ENCODE results near the gene TMEM125.

Gene TMEM125

DNA sequence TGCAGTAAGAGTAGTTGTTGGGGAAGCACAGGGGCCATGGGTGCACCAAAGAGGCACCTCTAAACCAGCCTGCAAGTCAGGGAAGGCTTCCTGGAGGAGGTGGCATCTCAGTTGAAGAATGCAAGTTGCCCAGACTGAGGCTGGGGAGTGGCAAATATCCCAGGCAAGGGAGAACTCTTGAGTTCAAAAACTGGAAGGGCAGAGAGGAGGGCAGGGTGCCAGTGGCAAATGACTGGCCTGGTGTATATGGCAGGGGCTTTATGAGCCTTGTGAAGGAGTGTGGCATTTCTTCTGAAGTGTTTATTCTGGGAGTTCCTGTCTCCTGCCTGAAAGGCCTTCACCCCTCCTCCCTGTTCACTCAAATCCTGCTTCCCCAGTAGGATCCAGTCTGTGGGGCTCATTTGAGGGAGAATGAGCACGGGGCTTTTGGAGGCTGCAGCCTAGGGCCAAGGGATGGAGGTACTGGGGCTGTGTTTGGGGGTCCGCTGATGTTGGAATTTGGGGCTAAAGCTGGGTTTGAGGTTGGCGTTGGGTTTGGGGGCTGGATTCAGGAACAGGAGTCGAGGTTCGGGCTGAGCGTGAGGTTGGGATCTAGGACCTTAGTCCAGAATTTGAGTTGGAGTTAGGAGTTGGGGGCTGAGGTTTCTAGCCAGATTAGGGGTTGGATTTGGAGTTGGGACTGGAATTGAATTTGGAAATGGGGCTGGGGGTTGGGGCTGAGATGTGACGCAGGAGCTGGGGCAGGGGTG, at the start of gene TMEM125:
Gene TMEM125 (plus strand): TSS at position 357 of the 749 bp plus-strand sequence. CDS start 2,740 bp downstream, outside the sequence.
- DNase-seq = peak; percentile 99

DNA sequence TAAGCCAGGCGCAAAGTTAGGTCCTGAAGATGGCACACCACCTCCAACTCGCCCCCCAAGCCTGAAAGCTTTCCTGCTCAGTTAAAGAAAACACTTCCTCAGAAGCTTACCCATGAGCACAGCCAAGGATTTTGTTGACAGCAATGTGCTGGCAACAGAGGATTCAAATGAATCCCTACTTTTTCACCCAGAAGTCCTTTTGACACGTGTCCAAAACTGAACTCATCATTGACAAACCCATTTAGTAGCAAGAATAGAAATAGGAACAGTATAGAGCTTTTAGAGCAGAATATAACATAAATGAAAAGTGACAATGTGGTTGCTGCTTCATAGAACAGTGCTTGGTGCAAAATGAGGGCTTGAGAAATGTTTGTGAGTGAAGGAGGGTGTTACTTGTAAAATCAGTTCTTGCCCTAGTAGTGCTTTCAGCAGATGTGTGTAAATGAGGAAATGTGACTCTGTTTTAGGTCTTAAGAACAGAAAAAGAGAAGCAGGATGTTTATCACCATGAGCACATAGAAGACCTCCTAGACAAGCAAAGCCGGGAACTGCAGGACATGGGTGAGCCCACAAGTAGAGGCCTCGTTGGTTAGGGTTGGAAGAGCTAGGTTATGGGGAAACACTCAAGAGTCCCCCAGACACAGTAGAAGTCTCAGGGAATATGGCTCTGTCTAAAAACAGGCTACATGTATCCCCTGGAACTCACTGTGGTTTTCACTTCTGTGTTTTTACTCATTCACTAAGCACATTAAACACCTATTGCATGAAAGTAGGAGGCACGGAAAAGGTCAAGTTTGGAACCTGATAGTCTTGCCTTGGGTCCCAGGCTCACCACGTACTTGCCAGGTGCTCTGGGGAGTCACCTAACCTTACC, 48.6 kb upstream of the TMEM125 start:
- DNase-seq = no peak

DNA sequence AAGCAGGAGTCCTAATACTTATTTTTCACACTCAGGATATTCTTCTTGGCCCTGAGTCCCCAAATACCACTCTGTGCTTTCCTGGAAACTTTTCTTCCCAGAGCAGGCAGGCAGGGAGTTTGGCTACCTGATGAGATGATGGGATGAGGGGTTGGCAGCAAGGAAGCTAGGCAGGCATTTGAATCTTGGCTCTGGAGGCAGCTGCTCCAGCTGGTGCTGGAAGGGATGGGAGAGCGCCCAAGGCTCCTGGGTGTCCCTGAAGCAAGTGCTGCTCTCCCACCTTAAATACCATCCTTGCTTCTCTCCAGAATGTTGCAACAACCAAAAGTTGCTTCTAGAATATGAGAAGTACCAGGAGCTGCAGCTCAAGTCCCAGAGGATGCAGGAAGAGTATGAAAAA, 48.0 kb upstream of the TMEM125 start:
- no peak for DNase-seq

DNA sequence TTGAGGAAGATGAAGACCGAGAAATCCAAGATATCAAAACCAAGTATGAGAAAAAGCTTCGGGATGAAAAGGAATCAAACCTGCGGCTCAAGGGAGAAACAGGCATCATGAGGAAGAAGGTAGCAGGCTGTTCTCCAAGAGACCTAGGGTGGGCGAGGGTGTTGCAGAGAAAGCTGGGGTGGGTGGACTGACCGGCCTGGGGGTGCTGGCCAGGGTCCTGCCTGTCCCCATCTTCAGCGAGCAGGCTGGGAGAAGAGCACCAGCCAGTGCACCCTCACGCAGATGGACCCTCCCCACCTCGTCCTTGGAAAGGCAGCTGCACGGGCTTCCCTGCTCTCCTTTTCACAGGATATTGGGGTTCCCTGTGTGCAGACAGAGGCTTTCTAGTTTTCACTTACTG, 46.9 kb upstream of the TMEM125 start:
- no peak for DNase-seq

DNA sequence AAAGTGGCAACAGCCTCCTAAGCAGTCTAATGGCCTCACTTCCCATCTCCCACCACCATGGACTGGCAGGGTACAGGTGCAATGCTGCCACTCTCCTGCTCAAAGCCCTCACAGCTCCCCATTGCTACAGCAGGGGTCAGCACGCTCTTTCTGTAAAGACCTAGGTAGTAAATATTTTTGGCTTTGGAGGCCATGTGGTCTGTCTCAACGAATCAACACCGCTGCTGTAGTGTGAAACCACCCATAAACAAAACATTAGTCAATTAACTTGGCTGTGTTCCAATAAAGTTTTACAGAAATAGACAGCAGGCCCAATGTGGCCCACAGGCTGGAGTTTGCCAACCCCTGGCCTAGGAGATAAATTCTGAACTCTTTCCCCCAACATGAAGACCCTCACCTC, 44.6 kb upstream of the TMEM125 start:
- DNase-seq = no peak

DNA sequence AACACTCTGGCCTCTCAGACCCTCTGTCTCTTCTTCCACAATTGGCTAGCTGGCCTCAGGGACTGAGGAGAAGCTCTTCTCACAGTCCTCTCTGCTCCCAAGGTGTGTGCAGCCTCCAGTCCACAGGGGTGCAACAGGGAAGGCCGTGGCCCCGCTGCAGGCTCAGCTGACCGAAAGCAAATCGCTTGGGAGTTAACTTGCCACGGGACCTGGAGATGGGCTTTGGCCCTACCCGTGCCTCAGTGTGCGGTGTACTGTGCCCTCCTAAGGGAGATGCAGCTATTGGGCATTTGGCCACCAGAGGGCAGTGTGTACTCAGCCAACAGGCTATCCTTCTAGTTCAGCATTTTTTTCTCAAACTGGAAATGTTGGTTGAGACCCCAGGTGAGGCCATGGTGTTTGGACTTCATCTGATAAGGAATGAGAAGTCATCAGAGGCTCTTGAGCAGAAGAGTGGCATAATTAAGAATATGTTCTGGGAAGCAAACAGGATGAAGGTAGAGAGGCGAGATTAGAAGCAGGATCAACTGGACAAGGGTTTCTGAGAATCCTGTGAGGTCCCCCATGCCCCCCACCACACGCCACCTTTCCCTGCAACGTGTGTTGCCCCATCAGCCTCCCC, 42.5 kb upstream of the TMEM125 start:
- peak; percentile 99 for DNase-seq

DNA sequence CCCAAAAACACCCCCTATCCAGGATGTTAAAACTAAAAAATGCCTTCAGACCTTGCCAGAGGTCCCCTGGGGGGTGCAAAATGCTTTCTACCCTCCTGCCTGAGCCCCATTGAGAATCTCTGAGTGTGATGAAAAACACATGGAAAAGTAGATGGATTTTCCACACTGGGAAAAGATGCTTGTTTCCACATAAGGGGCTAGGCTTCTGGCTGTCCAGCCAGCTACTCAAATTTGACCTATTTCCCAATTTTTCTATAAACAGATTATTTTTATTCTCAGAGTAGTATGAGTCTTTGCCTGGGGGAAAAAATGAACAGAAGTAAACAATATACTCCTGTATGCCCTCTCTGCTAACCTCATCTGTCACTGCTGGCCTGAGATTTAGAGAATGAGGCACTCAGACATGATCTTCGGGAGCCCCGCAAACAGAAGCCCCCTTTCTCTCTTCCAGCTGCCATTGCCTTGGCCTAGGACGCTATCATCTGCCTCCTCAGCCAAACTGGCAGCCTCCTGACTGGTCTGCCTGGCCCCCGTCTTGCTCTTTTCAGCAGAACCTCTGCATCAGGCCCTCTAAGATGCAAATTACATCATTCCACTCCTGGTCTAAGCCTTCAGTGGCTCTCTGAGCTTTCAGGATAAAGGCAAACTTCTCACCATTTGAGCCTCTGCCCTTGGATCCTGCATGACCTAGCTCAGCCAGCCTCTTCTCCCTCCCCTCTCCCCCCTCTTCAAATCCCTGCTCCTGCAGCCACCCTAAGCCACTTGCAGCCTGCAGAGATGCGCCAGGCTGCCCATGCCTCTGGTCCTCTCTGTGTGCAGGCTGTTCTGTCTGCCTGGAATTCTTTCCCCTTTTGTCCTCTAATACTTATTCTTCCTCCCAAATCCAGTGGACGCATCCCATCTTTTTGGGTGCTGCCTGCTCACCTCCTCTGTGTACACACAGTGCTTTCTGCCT, 39.7 kb upstream of the TMEM125 start:
- DNase-seq = no peak

DNA sequence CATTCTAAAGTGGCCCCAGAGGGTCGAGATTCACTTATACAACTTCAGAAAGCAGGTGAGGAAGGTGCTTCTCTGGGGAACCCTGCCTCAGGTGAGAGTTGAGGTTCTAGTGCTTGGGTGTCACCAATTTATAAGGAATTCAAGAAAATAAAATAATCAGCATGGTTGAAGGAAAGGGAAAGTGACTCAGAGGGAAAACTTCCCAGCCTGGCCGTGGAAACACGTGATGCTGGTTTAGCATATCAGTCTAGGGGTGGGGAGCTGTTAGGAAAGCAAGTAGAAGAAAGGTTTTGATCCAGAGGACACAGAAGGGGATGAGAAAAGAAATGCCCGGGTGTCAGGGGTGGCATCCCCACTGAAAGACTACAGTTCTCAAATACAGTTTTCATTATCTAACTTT, 37.7 kb upstream of the TMEM125 start:
- DNase-seq = no peak

DNA sequence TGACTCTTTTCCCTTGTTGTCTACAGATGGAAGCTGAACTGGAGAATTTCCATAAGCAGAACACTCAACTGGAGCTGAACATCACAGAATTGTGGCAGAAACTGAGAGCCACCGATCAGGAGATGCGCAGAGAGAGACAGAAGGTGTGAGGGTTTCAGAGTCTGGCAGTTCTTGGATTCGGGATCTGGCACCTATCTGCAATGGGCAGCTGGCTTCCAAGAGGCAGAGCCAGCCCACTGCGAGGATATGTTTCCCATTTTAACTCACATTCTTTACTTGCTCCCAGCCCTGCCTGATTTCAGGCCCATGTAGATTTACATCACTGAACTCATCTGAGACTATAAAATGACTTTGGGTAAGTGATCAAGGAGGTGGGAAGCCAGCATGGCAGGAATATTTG, 37.3 kb upstream of the TMEM125 start:
- DNase-seq = no peak

DNA sequence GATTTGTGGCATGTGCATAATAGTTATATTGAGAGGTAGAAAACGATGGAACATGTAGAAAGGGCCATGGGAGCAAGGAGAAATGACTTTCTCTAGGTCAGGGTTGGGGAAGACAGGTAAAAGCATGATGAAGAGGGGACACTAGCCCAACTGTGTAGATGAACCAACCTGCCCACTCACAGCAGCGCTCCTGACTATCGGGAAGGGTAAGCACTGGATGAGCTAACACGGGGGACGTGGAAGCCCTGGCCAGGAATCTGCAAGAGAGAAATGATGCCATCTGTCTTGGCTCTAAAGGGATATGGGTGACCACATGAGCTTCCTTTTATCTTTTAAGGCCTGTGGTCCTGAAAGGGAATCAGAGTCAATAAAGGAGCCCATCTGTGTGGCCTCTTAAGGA, 36.2 kb upstream of the TMEM125 start:
- DNase-seq = no peak

DNA sequence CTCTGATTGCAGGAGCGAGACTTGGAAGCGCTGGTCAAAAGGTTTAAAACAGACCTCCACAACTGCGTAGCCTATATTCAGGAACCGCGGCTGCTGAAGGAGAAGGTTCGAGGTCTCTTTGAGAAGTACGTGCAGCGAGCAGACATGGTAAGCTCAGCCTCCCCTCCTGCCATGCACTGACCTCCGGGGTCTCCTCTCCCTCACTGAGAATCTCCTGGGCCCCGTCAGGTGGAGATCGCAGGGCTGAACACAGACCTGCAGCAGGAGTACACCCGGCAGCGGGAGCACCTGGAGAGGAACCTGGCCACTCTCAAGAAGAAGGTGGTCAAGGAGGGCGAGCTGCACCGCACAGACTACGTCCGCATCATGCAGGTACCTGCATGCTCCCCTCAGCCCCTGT, 35.5 kb upstream of the TMEM125 start:
- DNase-seq = no peak

DNA sequence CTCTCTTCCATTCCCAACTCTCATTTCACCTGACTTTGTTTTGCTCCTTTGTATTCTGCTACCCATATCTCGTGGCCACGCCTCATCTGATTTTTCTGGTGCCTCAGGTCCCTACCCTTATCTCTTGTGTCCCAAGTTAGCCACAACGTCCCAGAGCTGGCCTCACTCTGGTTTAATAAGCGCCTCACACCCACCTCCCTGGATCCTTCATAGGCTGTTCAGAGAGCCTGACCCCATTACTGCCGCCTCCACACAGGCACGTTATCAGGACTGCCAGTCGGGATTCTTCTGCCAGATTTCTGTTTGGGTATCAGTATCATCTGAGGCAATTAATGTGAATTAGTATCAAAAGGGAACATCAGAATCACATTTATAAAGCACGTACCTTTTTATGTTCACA, 34.7 kb upstream of the TMEM125 start:
- DNase-seq = no peak

DNA sequence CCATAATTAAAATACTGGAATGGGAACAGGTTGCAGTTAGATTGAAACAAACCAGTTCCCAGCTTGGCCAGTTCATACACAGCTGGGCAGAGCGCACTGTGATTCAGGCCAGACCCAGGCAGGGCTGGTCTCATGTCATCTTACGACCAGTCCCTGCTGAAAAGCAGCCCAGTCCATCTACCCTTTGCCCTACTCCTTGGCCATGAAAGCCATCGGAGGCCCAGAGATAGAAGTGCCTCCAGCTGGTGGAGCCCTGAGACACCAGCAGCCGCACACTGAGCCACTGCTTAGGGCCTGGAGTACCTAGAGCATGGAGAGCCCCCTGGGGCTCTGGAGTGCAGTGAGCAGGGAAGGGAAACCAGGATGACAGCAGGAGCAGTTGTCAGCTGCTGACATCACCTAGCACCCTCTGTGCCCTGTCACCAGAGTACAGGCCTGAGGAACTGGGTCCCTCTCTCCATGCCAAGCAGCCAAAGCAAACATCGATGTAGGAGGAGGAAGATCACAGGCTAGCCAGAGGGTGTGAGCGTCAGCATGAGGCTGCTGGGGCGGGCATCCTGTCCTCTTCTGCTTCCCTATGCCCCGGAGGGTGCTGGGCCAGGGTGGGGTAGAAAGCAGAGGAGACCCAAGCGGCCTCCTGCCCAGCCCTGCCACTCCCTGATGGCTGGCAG, 34.2 kb upstream of the TMEM125 start:
- DNase-seq = peak; percentile 93

DNA sequence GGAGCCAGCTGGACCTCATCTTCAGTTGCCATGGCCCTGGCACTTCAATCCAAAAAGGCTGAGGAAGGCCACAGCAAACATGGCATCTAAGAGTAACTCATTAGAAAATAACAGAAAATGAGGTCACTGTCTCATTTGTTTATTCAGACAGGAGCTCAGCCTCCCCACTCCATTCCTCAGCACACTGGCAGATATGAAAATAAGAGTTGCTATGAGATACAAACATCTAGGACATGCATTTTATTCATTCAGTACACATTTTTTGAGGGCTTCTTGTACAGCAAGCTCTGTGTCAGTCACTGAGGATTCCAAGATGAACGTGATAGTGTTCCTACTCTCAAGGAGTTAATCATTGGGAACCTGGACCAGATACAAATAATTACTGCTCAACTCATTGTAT, 32.7 kb upstream of the TMEM125 start:
- no peak for DNase-seq

DNA sequence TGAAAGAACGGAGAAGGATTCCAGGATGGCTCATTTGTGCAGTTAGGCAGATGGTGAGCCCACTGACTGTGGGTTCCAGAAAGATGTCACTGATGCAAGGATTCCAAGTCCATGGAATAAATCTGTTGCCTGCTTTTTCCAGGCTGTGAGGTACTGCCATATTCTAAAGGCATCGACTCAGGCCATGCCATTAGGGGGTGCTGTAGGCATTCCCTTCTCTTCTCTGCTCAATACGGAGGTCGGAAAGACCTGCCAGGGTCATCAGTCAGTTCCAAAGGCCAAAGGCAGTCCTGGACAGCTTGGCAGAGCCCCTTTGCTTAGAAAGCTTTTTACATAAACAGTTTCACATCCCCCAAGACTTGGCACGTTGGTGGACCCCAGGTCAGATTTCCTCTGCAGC, 31.7 kb upstream of the TMEM125 start:
- peak; percentile 99 for DNase-seq

DNA sequence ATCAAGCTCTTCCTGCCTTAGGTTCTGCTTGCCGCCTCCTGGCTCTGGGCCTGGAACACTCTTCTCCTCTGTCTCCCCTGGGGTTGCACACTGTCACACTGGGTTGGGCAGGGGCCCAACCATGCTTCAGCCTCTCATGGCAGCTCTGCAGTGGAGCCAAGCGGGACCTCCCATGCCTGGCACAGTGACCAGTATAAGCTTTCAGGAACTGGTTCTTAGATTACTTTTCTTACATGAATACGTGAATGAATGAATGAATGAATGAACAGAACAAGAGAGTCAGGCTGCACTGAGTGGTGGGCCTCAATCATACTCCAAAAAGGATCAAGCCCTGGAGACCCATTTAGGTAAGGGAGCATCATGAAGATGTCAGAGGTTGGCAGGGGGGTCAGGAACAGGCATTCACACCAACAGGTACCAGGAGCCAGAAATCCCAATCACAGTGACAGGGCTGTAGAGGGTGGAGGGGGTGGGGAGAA, 30.8 kb upstream of the TMEM125 start:
- DNase-seq = no peak

DNA sequence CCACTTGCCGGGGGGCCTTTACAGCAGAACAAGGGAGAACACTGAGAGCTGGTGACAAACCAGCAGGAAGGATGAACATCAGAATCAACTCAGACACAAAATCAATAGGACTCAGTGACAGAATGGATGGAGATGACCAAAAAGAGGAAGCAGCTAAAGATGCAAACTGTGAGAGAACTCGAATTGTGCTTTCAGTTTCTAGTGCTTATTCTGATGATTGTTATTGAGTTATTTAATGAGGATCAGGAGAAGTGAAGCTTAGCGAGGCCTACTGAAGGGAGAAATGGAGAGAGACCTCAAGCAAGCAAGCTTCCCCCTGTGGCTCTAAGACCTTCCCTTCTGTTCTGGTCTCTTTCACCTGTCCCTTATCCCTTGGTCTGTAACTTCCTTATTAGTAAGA, 30.3 kb upstream of the TMEM125 start:
- DNase-seq = no peak

DNA sequence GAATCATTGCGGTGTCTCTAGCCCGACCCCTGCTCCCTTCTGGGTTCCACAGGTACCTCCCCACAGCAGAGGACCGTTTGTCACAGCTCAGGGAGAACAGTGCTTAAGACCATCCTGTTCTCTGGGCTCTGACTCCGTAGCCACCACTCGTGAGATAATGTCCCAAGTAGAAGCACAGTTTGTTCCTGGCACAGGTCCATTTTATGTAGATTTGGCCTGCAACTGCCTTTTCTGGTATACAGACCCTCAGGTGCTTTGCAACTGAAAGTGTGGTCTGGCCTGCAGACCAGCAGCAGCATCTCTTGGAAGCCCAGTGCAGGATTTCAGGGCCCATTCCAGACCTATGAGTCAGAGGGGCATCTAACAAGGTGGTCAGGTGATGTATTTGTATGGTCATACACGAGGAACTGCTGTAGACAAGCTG, 28.4 kb upstream of the TMEM125 start:
- no peak for DNase-seq

DNA sequence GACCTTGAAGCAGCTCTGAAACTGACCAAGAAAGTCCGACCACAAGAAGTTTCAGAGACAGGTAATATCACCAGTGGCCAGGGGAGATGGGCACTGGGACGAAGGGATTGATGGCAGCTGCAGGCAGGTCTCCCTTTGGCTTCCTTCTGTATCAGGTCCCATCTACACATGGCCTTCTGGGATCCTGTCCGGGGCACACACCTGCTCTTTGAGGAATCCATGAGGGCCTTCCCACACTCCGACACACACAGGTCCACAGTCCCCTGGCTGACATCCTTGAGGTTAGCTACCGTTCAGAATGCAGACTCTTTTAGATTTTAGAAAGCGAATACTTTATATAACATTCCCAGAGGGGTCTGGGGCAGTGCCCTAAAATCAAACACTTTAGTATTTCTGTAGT, 26.5 kb upstream of the TMEM125 start:
- DNase-seq = no peak

DNA sequence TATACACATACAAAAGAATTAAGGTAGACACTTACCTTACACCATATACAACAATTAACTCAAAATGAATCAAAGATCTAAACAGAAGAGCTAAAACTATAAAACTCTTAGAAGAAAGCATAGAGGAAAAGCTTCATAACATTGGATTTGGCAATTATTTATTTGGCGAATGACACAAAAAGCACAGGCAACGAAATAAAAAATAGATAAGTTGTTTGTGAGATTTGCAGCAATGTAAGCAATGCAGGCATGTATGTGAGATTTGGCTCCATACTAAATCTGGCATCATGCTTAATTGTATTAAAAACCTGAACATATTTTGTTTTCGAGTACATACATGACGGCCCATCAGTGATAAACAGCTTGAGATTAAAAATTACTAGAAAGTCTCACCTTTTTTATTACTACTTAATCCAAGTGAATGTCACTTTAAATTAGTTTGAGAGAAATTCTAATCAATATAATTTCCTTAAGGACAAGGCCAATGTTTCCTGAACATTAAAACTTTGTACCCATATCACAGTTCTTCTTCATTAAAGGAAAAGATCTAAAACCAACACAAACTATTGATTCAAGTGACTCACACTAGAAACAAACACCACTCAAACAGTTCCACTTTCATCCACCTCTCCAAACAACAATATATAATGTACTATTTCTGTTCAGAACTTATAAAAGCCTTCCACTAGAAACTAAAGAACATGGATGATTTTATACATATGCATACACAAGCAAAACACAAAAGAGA, 23.1 kb upstream of the TMEM125 start:
- DNase-seq = no peak

DNA sequence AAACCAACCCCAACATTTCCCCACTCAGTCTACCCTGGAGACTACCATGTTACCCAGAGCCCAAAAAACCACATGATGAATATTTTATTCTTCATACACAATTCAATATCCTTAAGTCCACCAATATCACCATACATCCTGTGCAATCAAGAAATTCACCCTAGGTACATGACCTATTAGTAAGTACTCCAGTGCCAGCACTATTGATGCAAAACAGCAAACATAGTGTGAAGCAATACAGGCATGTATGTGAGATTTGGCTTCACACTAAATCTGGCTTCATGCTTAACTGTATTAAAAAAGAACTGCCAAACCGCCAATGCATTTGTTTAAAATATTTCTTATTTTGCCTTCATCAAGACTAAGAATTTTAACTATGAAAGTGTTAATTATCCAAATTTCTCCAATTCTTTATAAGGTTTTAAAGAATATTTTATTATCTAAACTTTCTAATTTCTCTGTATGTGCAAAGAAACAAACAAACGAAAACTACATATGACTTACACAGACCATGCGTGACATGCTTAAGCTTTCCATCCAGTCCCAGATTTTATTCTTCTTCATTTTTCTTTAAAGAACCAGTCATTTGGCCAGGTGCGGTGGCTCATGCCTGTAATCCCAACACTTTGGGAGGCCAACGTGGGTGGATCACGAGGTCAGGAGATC, 22.4 kb upstream of the TMEM125 start:
- no peak for DNase-seq
